ENCODE measurements around the gene AHDC1. TPM values are rescaled to one million over a fixed set of nuclear protein-coding genes. Genes with fewer than 3 reads are reported as not detected.

AHDC1 gene
- total and polyA plus RNA-seq, 2 of the 13 experiments (the other 11 are each of a cell fraction or from before 2014, with no cell fraction given), result 1.0 to 2.7 TPM

- peak; percentile 0; the same call in 1 of the 2 replicates for TF ChIP-seq ZNF574 (CRISPR knock-in tag; IDR thresholded peaks at IDR 0.05)
- TF ChIP-seq ZNF275 (CRISPR knock-in tag; IDR thresholded peaks at IDR 0.05; ENCODE audit: borderline replicate concordance), result 0 out of 2 replicates have a peak, but pooled peaks have one; percentile 32
- TF ChIP-seq FIP1L1 (IDR thresholded peaks at IDR 0.05; ENCODE audit: borderline replicate concordance, insufficient read depth, low read depth, low read length), result no peak
- no peak for TF ChIP-seq ZXDC (CRISPR knock-in tag; IDR thresholded peaks at IDR 0.05)
- peak; percentile 23; the same call in 1 of the 2 replicates for TF ChIP-seq SIX1 (CRISPR knock-in tag; IDR thresholded peaks at IDR 0.05; ENCODE audit: borderline replicate concordance)
- no peak for TF ChIP-seq RFXAP (CRISPR knock-in tag; IDR thresholded peaks at IDR 0.05; ENCODE audit: borderline replicate concordance)
- TF ChIP-seq DNMT3B (CRISPR knock-in tag; conservative IDR thresholded peaks at IDR 0.05), result no peak
- no peak for TF ChIP-seq SALL2 (CRISPR knock-in tag; IDR thresholded peaks at IDR 0.05)
- peak; percentile 74 for TF ChIP-seq ZNF605 (CRISPR knock-in tag; IDR thresholded peaks at IDR 0.05)
- no peak for TF ChIP-seq SKI (IDR thresholded peaks at IDR 0.05; ENCODE audit: partially characterized antibody)
- TF ChIP-seq ZKSCAN8 (CRISPR knock-in tag; IDR thresholded peaks at IDR 0.05; ENCODE audit: borderline replicate concordance), result no peak
- TF ChIP-seq ZFP90 (CRISPR knock-in tag; IDR thresholded peaks at IDR 0.05; ENCODE audit: borderline replicate concordance), result no peak; the same call in 1 of the 2 replicates
- no peak for TF ChIP-seq NR1H2 (CRISPR knock-in tag; IDR thresholded peaks at IDR 0.05; ENCODE audit: borderline replicate concordance, low read depth)
- no peak for TF ChIP-seq ZNF7 (CRISPR knock-in tag; IDR thresholded peaks at IDR 0.05)
- no peak for TF ChIP-seq KAT2B (IDR thresholded peaks at IDR 0.05; ENCODE audit: borderline replicate concordance, low read depth, low read length)
These were observed 61.3 kb downstream of the AHDC1 start (continued) for GRCh38 chr1:27542463-27543273.

Data from HepG2 (cell line).